Stomach (tissue), 9 donors: ENCODE results near the gene SLC36A3. TPM values are rescaled to one million over a fixed set of nuclear protein-coding genes. Genes with fewer than 3 reads are reported as not detected.
A peak's percentile ranks its signal among the peaks of the same experiment; 100 is the strongest.

Experiments
- DNase-seq, 2 donors: peaks; one replicate each; pipeline versions ENCODE4 v3.0.0 to v3.0.0-alpha.2; 2013 to 2019
- H3K27ac ChIP-seq, 5 donors: fragments of 200-600 bp in 4 of 5; sonication (generic) in 4 of 5; one replicate each; pipeline ENCODE4 v1.5.1; 2013 to 2019; ENCODE audit warnings: mild to moderate bottlenecking in 1 of 5, moderate library complexity in 1 of 5
- H3K27me3 ChIP-seq, 3 donors: fragments of 200-600 bp; sonication (generic); one replicate each; pipeline ENCODE4 v1.5.1; 2017 to 2019; ENCODE audit warnings: mixed run types in 1 of 3
- H3K36me3 ChIP-seq, 4 donors: fragments of 200-600 bp; sonication (generic); 1 replicate in 3 of 4; 2 replicates in 1 of 4; pipeline ENCODE4 v1.5.1; 2016 to 2019
- H3K4me1 ChIP-seq, 4 donors: fragments of 200-600 bp; sonication (generic); one replicate each; pipeline ENCODE4 v1.5.1; 2016 to 2019
- H3K4me3 ChIP-seq, 4 donors: fragments of 200-600 bp; sonication (generic) in 3 of 4; one replicate each; pipeline ENCODE4 v1.5.1; 2016 to 2019; ENCODE audit warnings: mild to moderate bottlenecking in 1 of 4
- H3K9me3 ChIP-seq, 4 donors: fragments of 200-600 bp; sonication (generic); one replicate each; pipeline ENCODE4 v1.5.1; 2016 to 2019
- EP300 ChIP-seq: sonication (generic); formaldehyde crosslinking; IDR thresholded peaks from one replicate; pipeline ENCODE4 v1.6.1; 2017; ENCODE audit warnings: antibody characterized with exemption
- POLR2A ChIP-seq, 4 donors: fragments of 450-650 bp; IDR thresholded peaks; one replicate each; pipeline ENCODE4 v1.6.1; 2016; ENCODE audit warnings: antibody characterized with exemption in 4 of 4, control low read depth in 2 of 4, mild to moderate bottlenecking in 1 of 4, moderate library complexity in 1 of 4
- POLR2AphosphoS5 ChIP-seq, 3 donors: sonication (generic); formaldehyde crosslinking; IDR thresholded peaks; one replicate each; pipeline ENCODE4 v1.6.1; 2016; ENCODE audit warnings: antibody characterized with exemption in 3 of 3
- WGBS, 5 donors: extraction: QIAGEN DNeasy Blood & Tissue Kit in 3 of 5; methylation state at CpG; one replicate each; pipeline versions ENCODE4 v1.1.5 to v1.1.7; 2013 to 2018; 5-methylcytosine and 5-hydroxymethylcytosine counted together
- intact Hi-C: fragments of 100-400 bp; cut with DNase I; formaldehyde crosslinking; loops from one replicate; pipeline ENCODE4 v1.15.1; 2023; ENCODE audit warnings: low total_unique reads
- polyA plus RNA-seq, 3 donors: library from polyadenylated mRNA; stranded (reverse); fragments of 200-250 nt; gene quantifications; one replicate each; pipeline ENCODE4 v1.2.3, GENCODE V29; 2013
- total RNA-seq, 5 donors: library from RNA; depleted of rRNA; stranded (reverse); fragments of >200 nt; gene quantifications; one replicate each; pipeline versions ENCODE4 v1.1.0 to v1.2.3, GENCODE V29; 2014 to 2016
- TF ChIP-seq, protein P1 (sequence below), 7 experiments: fragments of 450-650 bp in 4 of 7; fragments of 200-600 bp in 3 of 7; sonication (generic) in 3 of 7; IDR thresholded peaks; one replicate each; pipeline ENCODE4 v1.5.1; 2016 to 2019; ENCODE audit warnings: antibody characterized with exemption in 7 of 7, control low read depth in 2 of 7, mild to moderate bottlenecking in 1 of 7
- donor health status: healthy with polysubstance abuse.
- donor health status: Bipolar disorder and iron deficiency.
- donor health status: healthy.

The SLC36A3 gene
- total and polyA plus RNA-seq, 8 donors, result not detected

GRCh38 chr5:151233616-151234085, 69.9 kb downstream of the SLC36A3 start:
- Histone ChIP-seq H3K27ac (peak overlapping the region in 1 of 5 donors; percentile 43), H3K9me3 (no peaks in the 10 kb centered on the region), H3K4me1 (peaks cover 8 to 30% (median 19%) of the 10 kb centered on the region in 4 donors), H3K27me3 (no peaks in the 10 kb centered on the region), H3K36me3 (no peaks in the 10 kb centered on the region), H3K4me3 (no peak overlapping the region)
- no peak for DNase-seq
- TF ChIP-seq POLR2AphosphoS5 (IDR thresholded peaks at IDR 0.05) (no peak), POLR2A (IDR thresholded peaks at IDR 0.05) (no peak), EP300 (no peak)
- TF ChIP-seq, protein P1, sequence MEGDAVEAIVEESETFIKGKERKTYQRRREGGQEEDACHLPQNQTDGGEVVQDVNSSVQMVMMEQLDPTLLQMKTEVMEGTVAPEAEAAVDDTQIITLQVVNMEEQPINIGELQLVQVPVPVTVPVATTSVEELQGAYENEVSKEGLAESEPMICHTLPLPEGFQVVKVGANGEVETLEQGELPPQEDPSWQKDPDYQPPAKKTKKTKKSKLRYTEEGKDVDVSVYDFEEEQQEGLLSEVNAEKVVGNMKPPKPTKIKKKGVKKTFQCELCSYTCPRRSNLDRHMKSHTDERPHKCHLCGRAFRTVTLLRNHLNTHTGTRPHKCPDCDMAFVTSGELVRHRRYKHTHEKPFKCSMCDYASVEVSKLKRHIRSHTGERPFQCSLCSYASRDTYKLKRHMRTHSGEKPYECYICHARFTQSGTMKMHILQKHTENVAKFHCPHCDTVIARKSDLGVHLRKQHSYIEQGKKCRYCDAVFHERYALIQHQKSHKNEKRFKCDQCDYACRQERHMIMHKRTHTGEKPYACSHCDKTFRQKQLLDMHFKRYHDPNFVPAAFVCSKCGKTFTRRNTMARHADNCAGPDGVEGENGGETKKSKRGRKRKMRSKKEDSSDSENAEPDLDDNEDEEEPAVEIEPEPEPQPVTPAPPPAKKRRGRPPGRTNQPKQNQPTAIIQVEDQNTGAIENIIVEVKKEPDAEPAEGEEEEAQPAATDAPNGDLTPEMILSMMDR (IDR thresholded peaks at IDR 0.05), result no peak
- intact Hi-C loops, result no loop called here
- WGBS, 5 donors, result 83 to 90% (median 88%) methylated on average over 8 of the region's 8 CpGs

DNA sequence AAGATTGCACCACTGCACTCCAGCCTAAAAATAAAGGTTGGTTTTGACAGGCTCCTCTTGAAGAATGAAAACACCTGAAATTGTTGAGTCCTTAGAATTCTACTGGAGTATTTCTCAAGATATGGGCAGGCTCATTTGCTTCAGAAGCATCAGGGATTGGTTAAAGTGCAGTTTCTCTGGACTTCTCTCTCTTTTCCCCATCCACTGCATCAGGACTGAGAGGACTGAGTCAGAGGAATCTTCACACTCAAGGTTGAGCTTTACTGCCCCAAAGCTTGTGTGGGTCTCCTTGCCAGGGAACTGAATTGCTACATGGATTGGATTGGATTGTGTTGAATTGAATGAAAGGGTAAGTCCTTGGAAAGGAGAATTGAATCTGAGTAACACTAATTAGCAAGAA, 72.2 kb downstream of the SLC36A3 start:
- no peak for TF ChIP-seq POLR2AphosphoS5 (IDR thresholded peaks at IDR 0.05)
- TF ChIP-seq EP300, result no peak
- no peak for TF ChIP-seq POLR2A (IDR thresholded peaks at IDR 0.05)
- TF ChIP-seq, protein P1 (IDR thresholded peaks at IDR 0.05), result no peak
- no peak overlapping the region for H3K4me3 ChIP-seq
- H3K36me3 ChIP-seq, result no peaks in the 10 kb centered on the region
- no peaks in the 10 kb centered on the region for H3K27me3 ChIP-seq
- H3K9me3 ChIP-seq, result no peaks in the 10 kb centered on the region
- peaks cover 8 to 20% (median 17%) of the 10 kb centered on the region in 4 donors for H3K4me1 ChIP-seq
- no peak for DNase-seq
- H3K27ac ChIP-seq, result no peak overlapping the region
- intact Hi-C loops, result no loop called here

DNA sequence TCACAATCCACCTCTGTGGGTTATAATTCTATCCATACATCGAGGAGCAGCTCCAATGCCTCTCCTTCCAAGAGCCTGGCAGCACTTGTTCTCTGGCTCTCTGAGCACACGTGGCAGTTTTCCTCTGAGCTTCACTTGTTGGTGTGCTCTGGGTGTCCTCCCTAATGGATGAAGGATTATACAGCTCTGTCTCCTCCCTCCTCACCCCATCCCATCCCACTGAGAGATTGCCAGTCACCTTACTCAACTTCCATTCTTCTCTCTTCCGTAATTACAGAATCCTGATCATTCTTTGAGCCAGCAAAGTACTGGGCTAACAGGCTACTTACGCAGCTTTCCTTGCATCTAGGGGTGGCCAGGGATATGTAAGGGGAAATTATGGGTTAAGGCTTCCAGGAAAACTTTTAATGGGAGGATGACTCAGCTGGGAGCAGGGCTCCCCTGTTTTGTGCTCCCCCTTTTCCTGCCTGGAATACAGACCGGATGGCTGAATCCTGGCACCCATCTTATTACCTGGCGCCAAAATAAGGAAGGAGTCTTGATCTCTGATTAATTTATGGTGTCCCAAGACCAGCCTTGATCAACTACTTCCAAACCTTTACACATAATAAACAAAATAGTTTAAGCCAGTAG, 73.4 kb downstream of the SLC36A3 start:
- no peaks in the 10 kb centered on the region for H3K9me3 ChIP-seq
- 59 to 65% (median 62%) methylated on average over 6 of the region's 6 CpGs for WGBS, 5 donors
- H3K4me3 ChIP-seq, result no peak overlapping the region
- no peaks in the 10 kb centered on the region for H3K27me3 ChIP-seq
- peaks cover 8 to 17% (median 14%) of the 10 kb centered on the region in 4 donors for H3K4me1 ChIP-seq
- peak overlapping the region in 2 of 5 donors; percentile 15 to 31 for H3K27ac ChIP-seq
- TF ChIP-seq POLR2A (IDR thresholded peaks at IDR 0.05) (no peak), EP300 (no peak), POLR2AphosphoS5 (IDR thresholded peaks at IDR 0.05) (no peak)
- TF ChIP-seq, protein P1 (IDR thresholded peaks at IDR 0.05), result no peak
- no peak for DNase-seq
- intact Hi-C loops, result no loop called here
- H3K36me3 ChIP-seq, result no peaks in the 10 kb centered on the region

- Histone ChIP-seq H3K4me1 (peaks cover 7 to 14% (median 10%) of the 10 kb centered on the region in 4 donors), H3K36me3 (no peaks in the 10 kb centered on the region), H3K27me3 (no peaks in the 10 kb centered on the region), H3K27ac (no peak overlapping the region), H3K4me3 (no peak overlapping the region), H3K9me3 (no peaks in the 10 kb centered on the region)
- intact Hi-C loops, result no loop called here
- WGBS, 5 donors, result 72 to 87% (median 79%) methylated on average over 2 of the region's 2 CpGs
- TF ChIP-seq, protein P1 (IDR thresholded peaks at IDR 0.05), result no peak
- TF ChIP-seq POLR2AphosphoS5 (IDR thresholded peaks at IDR 0.05), result no peak
- no peak for TF ChIP-seq EP300
- TF ChIP-seq POLR2A (IDR thresholded peaks at IDR 0.05), result no peak
- DNase-seq, result no peak
Observed at GRCh38 chr5:151228986-151229385, 74.6 kb downstream of the SLC36A3 start.
